Measurements from ENCODE around the gene GNAT1. TPM values are rescaled to one million over a fixed set of nuclear protein-coding genes. Genes with fewer than 3 reads are reported as not detected.

The GNAT1 gene
- total RNA-seq, 3 donors from 2014 or later = not detected

- no peaks in the 10 kb centered on the region for H3K4me1 ChIP-seq
- TF ChIP-seq POLR2A (IDR thresholded peaks at IDR 0.05) = no peak
- no peak for TF ChIP-seq CTCF (IDR thresholded peaks at IDR 0.05)
- no peak for TF ChIP-seq POLR2AphosphoS5 (IDR thresholded peaks at IDR 0.05)
- H3K9me3 ChIP-seq = no peaks in the 10 kb centered on the region
- no peak overlapping the region for H3K4me3 ChIP-seq
- no peaks in the 10 kb centered on the region for H3K36me3 ChIP-seq
- intact Hi-C loops (cut with DNase I; ENCODE audit: low total_unique reads) = no loop called here
- no peak for DNase-seq (ENCODE audit: low spot score in 2 of 2)
- H3K27me3 ChIP-seq = no peaks in the 10 kb centered on the region
- peak overlapping the region in 1 of 2 donors; percentile 45 for H3K27ac ChIP-seq
These were observed 29.6 kb downstream of the GNAT1 start for GRCh38 chr3:50221051-50221410.

DNA sequence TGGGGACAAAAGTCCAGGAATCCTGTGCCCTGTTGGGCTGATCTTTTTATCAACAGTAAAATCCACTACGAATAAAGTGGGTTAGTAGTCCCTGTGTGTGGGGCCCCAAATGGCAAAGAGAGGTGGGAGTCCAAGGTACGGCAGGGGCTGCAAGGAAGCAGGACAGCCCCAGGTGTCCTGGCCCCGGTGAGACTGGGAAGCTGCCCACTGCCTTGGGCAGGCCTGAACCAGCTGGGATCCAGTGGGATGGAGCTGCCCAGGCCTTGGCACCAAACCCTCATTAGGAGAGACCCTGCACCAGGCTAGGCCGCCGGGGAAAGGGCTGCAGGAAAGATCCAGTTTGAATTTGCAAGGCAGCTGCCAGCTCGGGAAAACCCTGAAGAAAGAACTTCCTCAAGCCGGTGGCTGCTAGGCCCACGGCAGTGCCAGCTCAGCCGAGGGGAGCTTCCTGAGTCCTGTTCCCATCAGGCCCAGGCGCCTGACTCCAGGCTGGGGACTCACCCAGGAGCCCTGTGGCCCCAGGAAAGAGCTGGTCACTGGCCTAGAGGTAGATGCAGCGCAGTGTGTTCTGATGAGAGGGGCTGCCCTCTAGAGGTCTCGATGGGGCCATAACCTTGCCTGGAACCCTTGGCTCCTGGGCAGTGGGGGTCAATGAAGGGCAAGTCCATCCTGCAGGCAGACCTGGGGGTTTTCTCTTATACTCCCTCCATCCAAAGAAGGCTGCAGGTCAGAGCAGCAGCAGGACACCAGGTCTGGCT lies 30.2 kb downstream of the GNAT1 start:
- H3K27ac ChIP-seq = peak overlapping the region in 1 of 2 donors; percentile 45
- intact Hi-C loops (cut with DNase I; ENCODE audit: low total_unique reads) = no loop called here
- no peaks in the 10 kb centered on the region for H3K9me3 ChIP-seq
- no peaks in the 10 kb centered on the region for H3K4me1 ChIP-seq
- no peaks in the 10 kb centered on the region for H3K27me3 ChIP-seq
- TF ChIP-seq POLR2A (IDR thresholded peaks at IDR 0.05) (no peak), CTCF (IDR thresholded peaks at IDR 0.05) (no peak), POLR2AphosphoS5 (IDR thresholded peaks at IDR 0.05) (no peak)
- H3K4me3 ChIP-seq = no peak overlapping the region
- no peaks in the 10 kb centered on the region for H3K36me3 ChIP-seq
- DNase-seq (ENCODE audit: low spot score in 2 of 2) = no peak

DNA sequence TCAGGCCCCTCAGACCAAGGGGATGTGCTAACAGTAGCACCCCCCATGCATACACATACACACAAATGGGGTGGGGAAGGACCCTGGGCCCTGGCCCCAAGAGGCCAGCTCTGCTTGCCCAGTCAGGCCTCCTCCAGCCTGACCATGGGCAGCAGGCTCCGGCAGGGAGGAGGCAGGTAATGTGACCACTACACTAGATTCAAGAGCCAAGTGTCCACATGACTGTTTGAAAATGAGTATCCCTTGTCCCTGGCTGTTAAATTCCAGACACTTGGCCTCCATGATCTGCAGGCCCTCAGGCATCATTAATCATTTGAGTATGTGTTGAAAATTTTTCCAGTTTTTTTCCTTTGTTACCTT lies 30.7 kb downstream of the GNAT1 start:
- H3K4me1 ChIP-seq = no peaks in the 10 kb centered on the region
- peak overlapping the region in 1 of 2 donors; percentile 45 for H3K27ac ChIP-seq
- intact Hi-C loops (cut with DNase I; ENCODE audit: low total_unique reads) = no loop called here
- no peaks in the 10 kb centered on the region for H3K27me3 ChIP-seq
- no peak overlapping the region for H3K4me3 ChIP-seq
- H3K36me3 ChIP-seq = no peaks in the 10 kb centered on the region
- TF ChIP-seq POLR2A (IDR thresholded peaks at IDR 0.05) = no peak
- TF ChIP-seq POLR2AphosphoS5 (IDR thresholded peaks at IDR 0.05) = no peak
- TF ChIP-seq CTCF (IDR thresholded peaks at IDR 0.05) = no peak
- no peak for DNase-seq (ENCODE audit: low spot score in 2 of 2)
- H3K9me3 ChIP-seq = no peaks in the 10 kb centered on the region

DNA sequence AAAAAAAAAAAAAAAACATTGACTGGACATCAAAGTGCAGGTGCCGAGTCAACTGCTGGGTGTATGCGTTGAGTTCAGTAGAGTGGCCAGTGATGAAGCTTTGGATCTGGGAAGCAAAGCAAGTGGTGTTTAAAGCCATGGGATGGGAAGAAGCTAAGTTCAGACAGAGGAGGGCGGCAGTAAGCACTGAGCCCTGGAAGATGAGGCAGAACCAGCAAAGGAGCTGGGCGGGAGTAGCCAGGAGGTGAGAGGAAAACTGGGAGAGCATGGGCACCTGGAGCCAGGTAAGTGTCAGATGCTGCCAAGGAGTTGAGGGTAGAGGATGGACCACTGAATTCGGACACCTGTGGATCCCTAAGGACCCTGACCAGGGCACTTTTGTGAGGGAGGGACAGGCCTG lies 33.2 kb downstream of the GNAT1 start:
- no peaks in the 10 kb centered on the region for H3K9me3 ChIP-seq
- DNase-seq (ENCODE audit: low spot score in 2 of 2) = no peak
- peaks cover 0 to 3% of the 10 kb centered on the region in 2 donors for H3K4me1 ChIP-seq
- no peak overlapping the region for H3K27ac ChIP-seq
- TF ChIP-seq CTCF (IDR thresholded peaks at IDR 0.05) (no peak), POLR2A (IDR thresholded peaks at IDR 0.05) (no peak), POLR2AphosphoS5 (IDR thresholded peaks at IDR 0.05) (no peak)
- H3K4me3 ChIP-seq = no peak overlapping the region
- intact Hi-C loops (cut with DNase I; ENCODE audit: low total_unique reads) = loop anchor here (1.0 kb wide), 1 partner anchor 25 kb away; no protein-coding TSS in a partner anchor
- H3K27me3 ChIP-seq = no peaks in the 10 kb centered on the region
- H3K36me3 ChIP-seq = no peaks in the 10 kb centered on the region

GRCh38 chr3:50226888-50227389 lies 35.5 kb downstream of the GNAT1 start:
- Histone ChIP-seq H3K9me3 (no peaks in the 10 kb centered on the region), H3K4me1 (peaks cover 0 to 3% of the 10 kb centered on the region in 2 donors), H3K36me3 (no peaks in the 10 kb centered on the region), H3K27me3 (no peaks in the 10 kb centered on the region), H3K27ac (peak overlapping the region; percentile 68 to 77), H3K4me3 (peak overlapping the region; percentile 59 to 71 (median 71))
- DNase-seq (ENCODE audit: low spot score in 2 of 2) = no peak
- intact Hi-C loops (cut with DNase I; ENCODE audit: low total_unique reads) = loop anchor here (2.0 kb wide), 1 partner anchor 46 kb away; no protein-coding TSS in a partner anchor
- TF ChIP-seq POLR2A (IDR thresholded peaks at IDR 0.05) (no peak), CTCF (IDR thresholded peaks at IDR 0.05) (no peak), POLR2AphosphoS5 (IDR thresholded peaks at IDR 0.05) (no peak)

Measured in breast epithelium (tissue), 4 donors.